D721Med (cell line): Measurements from ENCODE around the gene STIM2.

ENCODE experiments used
- DNase-seq: peaks from one replicate; pipeline ENCODE4 v3.0.0; 2011; ENCODE audit warnings: low spot score; ENCODE audit not compliant: insufficient read length
- FAIRE-seq: peaks from 2 replicates; lab custom pipeline; 2011; peaks lifted over from hg19 to GRCh38; lab: Jason Lieb, UNC
- TF ChIP-seq, protein P1 (sequence below): IDR thresholded peaks from 2 replicates; pipeline ENCODE4 v1.5.1; 2012; ENCODE audit warnings: mild to moderate bottlenecking, control low read depth; ENCODE audit not compliant: insufficient read depth; ENCODE audit errors: missing control alignments

The STIM2 gene

GRCh38 chr4:26984896-26985295 lies 124.3 kb downstream of the STIM2 start:
- FAIRE-seq (no peak), DNase-seq (no peak)
- TF ChIP-seq, protein P1, sequence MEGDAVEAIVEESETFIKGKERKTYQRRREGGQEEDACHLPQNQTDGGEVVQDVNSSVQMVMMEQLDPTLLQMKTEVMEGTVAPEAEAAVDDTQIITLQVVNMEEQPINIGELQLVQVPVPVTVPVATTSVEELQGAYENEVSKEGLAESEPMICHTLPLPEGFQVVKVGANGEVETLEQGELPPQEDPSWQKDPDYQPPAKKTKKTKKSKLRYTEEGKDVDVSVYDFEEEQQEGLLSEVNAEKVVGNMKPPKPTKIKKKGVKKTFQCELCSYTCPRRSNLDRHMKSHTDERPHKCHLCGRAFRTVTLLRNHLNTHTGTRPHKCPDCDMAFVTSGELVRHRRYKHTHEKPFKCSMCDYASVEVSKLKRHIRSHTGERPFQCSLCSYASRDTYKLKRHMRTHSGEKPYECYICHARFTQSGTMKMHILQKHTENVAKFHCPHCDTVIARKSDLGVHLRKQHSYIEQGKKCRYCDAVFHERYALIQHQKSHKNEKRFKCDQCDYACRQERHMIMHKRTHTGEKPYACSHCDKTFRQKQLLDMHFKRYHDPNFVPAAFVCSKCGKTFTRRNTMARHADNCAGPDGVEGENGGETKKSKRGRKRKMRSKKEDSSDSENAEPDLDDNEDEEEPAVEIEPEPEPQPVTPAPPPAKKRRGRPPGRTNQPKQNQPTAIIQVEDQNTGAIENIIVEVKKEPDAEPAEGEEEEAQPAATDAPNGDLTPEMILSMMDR, result no peak

GRCh38 chr4:26985873-26986272 lies 125.2 kb downstream of the STIM2 start:
- DNase-seq (peak; percentile 25), FAIRE-seq (no peak)
- TF ChIP-seq, protein P1, result no peak

DNA sequence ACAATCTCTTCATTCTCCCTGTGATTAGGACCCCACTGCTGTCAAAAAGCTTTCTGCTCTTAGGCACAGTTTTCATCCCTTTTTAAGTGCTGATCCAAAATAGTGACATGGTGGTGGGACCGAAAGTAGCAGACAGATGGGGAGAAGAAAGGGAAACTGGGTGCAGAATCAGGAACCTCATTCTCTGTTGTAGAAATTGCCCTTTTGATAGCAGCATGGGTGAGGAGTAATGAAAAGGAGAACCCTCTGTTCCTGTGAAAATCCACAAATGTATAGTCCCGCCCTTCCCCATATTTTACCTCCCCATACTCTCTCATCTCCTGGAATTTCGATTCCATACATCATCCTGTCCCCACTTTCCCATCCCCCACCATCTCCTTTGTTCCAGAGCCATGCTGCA lies 126.5 kb downstream of the STIM2 start:
- no peak for DNase-seq
- TF ChIP-seq, protein P1, result no peak
- no peak for FAIRE-seq

GRCh38 chr4:26991057-26991456 lies 130.4 kb downstream of the STIM2 start:
- FAIRE-seq (no peak), DNase-seq (no peak)

GRCh38 chr4:26992657-26993361 lies 132.2 kb downstream of the STIM2 start:
- FAIRE-seq (no peak), DNase-seq (no peak)
- TF ChIP-seq, protein P1, result no peak

More at GRCh38 chr4:26991057-26991456, 130.4 kb downstream of the STIM2 start:
- TF ChIP-seq, protein P1, result no peak

- FAIRE-seq, result no peak
- DNase-seq, result no peak
- TF ChIP-seq, protein P1, result no peak
These were observed 132.9 kb downstream of the STIM2 start for GRCh38 chr4:26993539-26993938.

DNA sequence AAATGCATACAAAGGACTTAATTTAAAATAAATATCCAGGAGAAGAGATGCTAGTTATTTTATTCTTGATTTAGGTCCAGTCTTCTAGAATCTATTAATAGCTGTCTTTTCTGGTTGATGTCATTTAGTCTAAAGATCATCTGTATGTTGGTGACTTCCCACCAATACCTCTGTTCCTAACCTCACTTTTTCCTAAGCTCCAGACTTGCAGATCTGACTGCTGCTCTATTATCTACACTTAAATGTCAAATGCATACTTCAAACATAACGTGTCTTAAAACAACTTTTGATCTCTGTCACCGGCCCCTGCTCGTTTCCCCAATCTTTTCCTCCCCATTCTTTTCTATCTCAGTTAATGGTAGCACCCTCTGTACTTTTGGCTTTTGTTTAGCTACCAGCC lies 133.3 kb downstream of the STIM2 start:
- TF ChIP-seq, protein P1, result no peak
- FAIRE-seq (no peak), DNase-seq (no peak)
